DMS53 treated with DMSO at 0.1 percent for 48 hours (cell line): ENCODE results near the gene DLG2.
"Not testable (repeated sequence)": the region's sequence is repeated elsewhere in the genome, so short reads cannot be mapped to it uniquely, and the experiment has no call there.

Experiments used
- DNase-seq: peaks from one replicate; lab custom pipeline; 2025; ENCODE audit not compliant: unreplicated experiment; lab: John Stamatoyannopoulos, UW

Gene DLG2

DNA sequence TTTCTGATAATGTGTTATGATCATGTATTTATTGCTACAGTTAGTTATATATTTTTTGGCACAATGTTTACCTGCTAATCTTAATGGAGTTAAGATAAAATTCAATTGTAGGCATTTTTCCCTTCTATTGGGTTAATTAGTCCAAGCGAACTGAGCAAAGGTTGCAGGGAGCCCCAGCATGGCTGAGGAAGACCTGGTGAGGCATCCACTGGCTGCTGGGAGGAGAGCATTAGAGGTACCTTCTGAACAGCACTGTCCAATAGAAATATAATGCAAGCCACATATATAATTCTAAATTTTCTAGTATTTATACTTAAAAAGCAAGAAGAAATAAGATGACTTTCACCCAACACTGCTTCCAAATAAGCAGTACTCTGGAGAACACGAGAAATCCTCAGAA is 19.9 kb upstream of the DLG2 start:
- no peak for DNase-seq

DNA sequence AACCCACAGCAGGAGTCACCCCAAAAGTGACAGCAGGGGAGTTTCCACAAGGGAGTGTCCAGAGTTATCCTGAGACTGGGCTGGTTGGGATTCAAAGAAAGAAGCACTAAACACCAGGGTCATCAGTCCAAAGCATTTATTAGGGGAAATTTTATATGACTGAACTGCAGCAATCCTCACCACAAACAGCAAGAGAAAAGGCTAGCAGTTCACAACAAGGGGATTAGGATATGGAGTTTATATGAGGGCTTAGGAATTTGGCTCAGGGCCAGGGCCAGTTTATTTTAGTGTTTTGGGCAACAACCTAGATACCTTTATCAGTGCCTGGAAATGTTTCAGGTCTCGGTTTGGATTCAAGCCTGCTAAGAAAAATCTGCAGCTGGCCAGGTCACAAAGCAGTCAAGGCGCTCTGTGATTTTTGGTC is 16.1 kb upstream of the DLG2 start:
- DNase-seq = no peak

DNA sequence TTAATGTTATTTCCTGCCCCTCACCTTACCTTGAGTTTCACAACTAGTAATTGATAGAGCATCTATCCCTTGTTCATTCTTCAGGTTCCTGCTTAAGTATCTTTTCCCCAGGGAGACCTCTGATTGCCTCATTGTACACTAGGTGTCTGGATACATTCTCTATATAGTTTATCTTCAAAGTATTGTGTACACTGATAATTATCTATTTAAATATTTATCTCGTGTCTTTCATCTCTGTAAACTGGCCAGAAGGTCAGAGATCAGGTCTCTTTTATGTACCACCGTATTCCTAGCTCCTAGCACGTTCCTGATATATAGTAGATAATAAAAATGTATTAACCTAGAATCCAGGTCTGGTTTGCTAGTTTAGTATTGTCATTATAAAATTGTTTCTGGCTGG is 7.6 kb upstream of the DLG2 start:
- DNase-seq = no peak

DNA sequence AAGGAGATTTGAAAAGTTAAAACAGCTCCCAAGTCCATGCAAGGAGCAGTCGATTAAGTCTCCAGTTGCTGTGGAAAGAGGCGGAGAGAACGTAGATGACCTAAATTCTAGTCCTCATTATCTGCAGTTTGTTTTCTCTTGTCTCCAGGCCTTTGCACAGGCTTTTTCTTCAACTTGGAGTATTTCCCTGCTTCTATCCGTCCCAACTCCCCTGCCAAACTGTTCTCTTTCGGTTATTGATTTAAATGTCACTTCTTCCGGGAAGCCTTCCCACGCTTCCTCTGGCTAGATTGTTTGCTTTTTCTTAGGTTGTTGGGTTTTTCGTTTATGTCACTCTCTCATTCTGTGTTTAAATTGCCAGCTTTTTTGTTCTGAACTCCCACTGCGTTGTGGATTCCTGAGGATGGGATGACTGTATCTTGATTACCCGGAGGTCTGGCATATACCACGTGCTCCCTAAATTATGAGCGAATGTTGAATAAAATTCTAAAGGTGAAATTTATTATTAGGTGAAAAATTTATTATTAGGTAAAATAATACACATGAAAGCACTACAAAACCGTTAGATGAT is 1.7 kb upstream of the DLG2 start:
- no peak for DNase-seq

DNA sequence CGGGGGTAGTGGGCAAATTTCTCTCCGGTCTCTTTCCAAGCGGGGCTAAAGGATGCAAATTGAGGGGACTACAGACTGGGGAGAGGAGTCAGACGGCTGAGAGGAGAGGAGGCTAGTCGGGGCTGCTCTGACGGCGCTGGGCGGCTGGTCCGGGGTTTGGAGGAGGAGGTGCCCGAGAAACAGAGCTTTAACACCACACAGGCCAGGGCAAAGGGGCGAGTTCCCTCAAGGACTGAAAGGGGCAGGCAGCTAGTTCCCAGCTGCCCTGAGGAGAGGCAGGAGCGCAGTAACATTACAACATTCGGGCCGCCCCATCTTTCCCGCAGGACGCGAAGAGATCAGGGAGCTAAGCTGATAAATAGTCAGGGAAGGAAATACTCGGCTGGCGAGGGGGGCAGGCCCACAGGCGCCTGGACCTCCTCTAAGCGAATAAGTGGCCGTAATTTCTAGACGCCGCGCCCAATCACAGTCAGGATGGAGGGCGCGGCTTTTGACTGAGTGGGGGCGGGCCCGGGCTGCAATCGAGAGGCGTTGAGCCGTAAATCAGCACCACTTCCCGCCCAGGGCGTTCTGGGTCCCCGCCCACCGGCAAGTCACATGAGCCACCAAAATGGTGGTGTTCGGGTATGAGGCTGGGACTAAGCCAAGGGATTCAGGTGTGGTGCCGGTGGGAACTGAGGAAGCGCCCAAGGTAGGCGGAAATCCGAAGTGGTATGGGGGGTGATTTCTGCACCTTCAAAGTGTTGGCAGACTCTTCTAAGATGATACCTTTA is 1.0 kb upstream of the DLG2 start, which contains the start of gene TMEM126B:
TSS of gene TMEM126B (plus strand) at position 596 of the 773 bp plus-strand sequence. CDS start at position 611, 15 bp downstream.
- DNase-seq = peak; percentile 100

DNA sequence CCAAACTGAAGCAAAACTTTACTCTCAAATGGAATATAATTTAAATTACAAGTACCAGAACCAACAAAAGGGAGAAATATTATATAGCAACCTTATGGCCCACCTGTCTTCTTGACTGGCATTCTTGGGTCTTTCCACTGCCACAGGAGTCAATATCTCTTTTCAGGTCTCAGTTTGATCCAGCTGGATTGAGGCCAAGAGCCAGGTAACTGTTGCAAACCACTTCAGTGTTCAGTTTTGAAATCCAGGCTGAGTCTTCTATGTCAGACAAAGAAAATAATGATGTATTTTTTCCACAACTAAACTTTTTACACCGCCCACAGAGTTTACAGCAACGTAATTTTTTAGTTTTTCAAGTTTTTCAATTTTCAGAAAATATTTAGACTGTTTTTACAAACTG is 648 bp downstream of the DLG2 start:
- DNase-seq = no peak

DNA sequence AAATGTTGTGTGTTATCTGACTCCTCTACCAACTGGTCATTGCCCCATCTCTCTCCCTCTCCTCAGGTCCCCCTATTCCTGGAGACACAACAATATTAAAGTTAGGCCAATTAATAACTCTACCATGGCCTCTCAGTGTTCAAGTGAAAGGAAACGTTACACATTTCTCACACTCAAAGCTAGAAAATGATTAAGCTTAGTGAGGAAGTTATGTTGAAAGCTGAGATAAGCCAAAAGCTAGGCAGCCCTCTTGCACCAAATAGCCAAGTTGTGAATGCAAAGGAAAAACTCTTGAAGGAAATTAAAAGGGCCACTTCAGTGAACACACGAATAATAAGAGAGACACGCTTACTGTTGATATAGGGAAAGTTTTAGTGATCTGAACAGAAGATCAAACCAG is 6.9 kb downstream of the DLG2 start:
- DNase-seq = no peak

DNA sequence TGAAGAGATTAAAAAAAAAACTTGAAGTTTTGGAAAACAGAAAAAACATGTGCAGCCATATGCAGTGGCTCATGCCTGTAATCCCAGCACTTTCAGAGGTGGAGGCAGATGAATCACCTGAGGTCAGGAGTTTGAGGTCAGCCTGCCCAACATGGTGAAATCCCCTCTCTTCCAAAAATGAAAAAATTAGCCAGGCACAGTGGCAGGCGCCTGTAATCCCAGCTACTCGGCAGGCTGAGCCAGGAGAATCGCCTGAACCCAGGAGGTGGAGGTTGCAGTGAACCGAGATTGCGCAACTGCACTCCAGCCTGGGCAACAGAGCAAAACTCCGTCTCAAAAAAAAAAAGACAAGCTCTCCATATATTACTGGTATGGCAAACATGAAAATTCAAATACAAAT is 7.6 kb downstream of the DLG2 start:
- no peak for DNase-seq

DNA sequence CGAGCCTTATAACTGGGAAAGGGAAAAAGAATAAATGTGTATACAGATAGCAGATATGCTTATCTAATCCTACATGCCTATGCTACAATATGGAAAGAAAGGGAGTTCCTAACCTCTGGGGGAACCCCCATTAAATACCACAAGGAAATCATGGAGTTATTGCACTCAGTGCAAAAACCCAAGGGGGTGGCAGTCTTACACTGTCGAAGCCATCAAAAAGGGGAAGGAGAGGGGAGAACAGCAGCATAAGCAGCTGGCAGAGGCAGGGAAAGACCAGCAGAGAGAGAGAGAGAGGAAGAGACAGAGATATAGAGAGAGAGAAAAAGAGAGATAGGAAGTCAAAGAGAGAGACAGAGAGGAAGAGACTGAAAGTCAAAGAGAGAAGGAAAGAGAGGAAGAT is 15.5 kb downstream of the DLG2 start:
- DNase-seq = not testable (repeated sequence)

DNA sequence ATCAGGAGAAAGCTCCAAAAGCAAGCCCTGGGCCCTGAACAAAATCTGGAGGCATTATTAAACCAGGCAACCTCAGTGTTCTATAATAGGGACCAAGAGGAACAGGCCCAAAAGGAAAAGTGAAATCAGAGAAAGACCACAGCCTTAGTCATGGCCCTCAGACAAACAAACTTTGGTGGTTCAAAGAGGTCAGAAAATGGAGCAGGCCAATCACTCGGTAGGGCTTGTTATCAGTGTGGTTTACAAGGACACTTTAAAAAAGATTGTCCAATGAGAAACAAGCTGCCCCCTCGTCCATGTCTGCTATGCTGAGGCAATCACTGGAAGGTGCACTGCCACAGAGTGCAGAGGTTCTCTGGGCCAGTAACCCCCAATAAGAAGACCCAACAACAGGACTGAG is 17.9 kb downstream of the DLG2 start:
- DNase-seq = not testable (repeated sequence)

DNA sequence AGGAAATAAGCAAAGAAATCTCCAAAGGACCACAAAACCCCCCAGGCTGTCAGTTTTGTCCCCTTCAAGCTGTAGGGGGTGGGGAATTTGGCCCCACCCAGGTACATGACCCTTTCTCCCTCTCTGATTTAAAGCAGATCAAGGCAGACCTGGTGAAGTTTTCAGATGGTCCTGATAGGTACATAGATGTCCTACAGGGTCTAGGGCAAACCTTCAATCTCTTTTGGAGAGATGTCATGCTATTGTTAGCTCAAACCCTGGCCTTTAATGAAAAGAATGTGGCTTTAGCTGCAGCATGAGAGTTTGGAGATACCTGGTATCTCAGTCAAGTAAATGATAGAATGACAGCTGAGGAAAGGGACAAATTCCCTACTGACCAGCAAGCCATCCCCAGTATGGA is 18.5 kb downstream of the DLG2 start:
- not testable (repeated sequence) for DNase-seq

DNA sequence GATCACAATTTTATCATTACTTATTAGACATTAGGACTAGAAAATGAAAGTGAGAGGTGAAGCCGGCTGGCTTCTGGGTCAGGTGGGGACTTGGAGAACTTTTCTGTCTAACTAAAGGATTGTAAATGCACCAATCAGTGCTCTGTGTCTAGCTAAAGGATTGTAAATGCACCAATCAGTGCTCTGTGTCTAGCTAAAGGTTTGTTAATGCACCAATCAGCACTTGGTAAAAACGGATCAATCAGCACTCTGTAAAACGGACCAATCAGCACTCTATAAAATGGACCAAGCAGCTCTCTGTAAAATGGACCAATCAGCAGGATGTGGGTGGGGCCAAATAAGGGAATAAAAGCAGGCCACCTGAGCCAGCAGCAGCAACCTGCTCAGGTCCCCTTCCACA is 20.9 kb downstream of the DLG2 start:
- not testable (repeated sequence) for DNase-seq

DNA sequence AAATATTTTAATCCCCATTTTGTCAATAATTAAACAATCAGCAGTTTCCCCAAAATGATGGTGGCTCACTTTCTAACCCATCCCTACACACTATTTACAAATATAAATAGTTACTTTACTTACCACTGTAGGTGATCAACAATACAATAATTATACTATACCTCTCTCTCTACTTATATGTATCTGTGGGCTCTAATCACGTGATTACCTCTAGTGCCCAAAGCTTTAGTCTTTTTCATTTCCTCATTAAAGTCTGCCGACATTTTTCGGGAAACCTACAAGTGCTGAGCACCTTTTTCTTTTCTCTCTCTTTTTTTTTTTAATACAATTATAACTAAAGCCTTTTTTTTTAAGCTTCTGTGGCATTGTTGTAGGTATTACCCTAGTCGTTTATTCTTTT is 23.9 kb downstream of the DLG2 start:
- DNase-seq = no peak

DNA sequence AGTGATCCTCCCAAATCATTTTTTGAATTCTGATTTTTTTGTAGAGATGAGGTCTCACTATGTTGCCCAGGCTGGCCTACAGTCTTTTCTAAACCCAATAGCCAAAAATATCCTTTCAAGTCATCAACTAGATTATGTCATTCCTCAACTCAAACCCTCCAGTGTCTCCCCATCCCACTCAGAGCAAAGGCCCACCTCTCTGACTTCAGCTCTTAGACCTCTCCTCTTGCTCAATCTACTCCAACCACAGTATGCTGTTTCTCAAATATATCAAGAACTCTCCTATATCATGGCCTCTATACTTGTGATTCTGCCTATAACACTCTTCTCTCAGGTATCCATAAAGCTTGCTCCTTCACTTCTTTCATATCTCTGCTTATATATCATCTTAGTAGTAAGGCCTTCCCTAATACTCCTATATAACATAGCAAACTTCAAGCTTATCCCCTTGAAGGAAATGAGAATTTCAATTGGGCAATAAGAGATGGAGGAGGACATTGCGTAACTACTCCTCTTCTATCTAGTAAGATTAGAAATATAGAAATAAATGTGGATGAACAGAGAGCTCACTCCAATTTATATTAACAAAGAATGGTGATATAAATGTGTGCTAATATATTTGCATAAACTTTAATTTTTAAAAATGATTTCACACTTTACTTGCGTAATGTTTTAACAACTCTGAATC is 24.5 kb downstream of the DLG2 start:
- no peak for DNase-seq

DNA sequence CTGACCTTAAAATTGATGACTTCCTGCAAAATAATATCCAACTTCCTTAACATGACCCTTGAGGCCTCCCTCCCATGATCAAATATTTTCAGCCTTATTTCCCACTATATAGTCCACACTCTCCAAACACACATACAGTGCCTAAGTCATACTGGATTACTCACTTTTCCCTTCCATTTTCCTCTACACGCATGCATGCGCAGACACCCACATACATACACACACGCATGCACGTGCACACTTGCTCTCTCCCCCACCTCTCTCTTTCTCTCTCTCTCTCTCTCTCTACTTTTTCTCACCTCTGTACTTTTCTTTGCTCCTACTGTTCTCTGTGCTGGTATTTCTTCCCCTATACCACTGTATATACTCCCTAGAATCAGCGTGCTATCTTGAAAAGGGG is 28.1 kb downstream of the DLG2 start:
- DNase-seq = no peak

DNA sequence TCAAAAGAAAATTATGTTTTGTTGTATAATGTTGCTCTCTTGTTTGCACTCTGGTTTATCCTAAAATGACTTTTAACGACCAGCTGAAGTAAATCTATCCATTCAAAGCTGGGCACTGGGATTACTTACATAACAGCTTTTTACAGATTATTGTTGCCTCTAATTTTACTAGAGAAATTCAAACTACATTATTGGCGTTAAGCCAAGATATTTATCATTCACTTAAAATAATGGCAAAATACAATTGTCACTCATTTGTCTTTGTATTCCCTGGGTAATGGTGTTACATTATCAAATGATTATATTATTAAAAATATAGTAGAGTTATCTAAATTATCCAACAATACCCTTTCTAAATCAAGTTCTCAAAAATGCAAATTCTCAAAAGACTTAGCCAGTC is 30.3 kb downstream of the DLG2 start:
- no peak for DNase-seq

DNA sequence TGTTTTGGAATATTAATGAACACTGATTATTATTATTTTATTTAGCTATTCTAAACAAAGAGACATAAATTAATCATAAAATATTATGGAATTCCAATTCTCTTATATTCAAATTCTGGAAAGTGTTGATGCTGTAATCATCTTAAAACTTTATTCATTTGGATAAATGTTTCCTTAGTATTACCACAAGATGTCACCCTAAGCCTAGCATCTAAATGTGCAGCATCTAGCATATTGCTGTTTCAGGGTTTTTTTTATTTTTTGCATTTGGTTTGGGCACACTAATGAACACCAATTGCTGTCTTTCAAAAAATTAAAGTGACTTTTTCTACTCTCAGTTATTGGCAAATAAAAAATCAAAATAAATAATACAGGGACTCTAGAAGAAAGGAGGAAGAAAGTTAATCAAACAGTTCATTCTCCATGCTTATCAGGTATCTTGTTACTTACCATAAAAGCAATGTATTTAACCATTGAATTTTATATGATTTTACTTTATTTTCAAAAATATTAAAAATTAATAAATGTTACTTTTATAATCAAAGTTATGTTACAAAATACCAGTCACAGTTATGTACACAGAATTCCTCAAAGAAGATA is 31.8 kb downstream of the DLG2 start:
- peak; percentile 74 for DNase-seq

DNA sequence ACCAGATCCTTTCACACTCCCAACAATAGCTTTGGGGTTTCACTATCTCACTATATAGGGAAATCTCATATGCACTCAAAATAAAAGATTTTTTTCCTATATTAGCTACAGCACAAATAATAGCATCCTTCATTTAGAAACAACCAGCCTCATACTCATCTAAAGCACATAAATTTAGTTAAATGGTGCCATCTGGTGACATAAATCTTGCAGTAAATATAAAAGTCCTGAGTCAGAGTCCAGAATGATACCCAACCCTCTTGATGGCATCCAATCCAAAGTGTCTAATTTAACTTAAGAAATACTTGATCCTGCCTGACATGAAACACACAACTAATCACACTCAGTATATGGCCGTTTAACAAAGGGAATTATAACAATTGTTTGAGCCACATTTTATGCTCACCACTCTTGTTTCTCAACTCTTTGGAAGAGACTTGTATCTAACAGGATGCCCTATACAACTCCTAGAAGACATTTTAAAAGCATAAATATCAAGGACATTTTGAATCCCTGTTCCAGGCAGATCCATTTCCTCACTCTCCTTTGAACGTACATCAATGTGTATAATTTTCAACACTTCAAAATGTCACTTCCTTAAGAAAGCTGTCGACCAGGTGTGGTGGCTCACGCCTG is 36.2 kb downstream of the DLG2 start:
- peak; percentile 92 for DNase-seq

DNA sequence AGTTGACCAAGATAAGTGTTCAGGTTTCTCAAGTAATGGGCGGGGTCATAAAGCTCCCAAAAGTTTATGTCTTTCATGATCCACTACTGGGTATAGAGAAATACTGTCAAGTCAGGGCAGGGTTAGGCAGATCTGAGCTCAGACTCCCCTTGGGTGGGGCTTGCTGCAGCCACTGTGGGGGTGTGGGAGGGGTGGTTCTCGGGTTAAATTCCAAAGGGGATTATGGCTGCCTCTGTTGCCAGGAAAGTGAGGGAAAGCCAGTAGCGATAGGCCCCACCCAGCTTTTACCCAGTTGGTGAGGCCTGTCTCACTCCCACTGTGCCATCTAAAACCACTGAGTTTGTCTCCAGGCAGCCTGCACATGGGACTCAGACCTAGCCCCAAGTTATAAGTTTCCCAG is 37.8 kb downstream of the DLG2 start:
- DNase-seq = no peak

DNA sequence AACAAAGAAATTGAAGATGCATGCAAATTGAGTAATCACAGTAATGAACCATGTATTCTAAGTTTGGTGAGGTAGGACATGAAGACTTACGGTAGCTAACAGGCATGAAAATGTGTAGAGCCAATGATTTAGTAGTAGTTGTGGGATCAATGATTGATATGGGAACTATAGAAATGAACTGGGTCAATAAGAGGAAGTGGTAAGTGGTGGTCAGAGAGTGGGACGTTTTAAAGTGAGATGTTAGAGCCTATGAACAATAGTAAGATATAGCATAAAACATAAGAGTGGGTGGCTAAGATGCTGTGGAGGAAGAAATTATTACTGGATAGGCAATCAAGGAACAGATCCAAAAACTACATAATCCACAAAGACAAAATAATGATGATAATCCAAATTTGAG is 45.0 kb downstream of the DLG2 start:
- DNase-seq = no peak

DNA sequence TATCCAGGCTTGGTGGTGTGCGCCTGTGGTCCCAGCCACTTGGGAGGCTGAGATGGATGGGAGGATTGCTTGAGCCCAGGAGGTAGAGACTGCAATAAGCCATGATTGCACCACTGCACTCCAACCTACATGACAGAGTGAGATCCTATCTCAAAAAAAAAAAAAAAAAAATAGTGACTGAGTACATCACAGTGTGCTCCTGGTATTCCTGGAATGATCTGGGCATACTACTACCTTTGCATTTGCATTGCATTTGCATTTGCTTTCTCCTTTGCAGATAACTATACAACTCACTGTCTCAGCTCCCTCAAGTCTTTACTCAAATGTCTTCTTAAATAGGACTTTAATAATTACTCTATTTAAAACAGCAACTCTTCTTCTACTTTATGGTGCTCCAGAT is 51.8 kb downstream of the DLG2 start:
- no peak for DNase-seq
